Lung (tissue), 12 donors: Measurements from ENCODE around the gene IFITM10. TPM values are rescaled to one million over a fixed set of nuclear protein-coding genes. Genes with fewer than 3 reads are reported as not detected.

Experiments used
- ATAC-seq: fragments of 200-7000 bp; cut with Tn5 transposase; one replicate; pipeline ENCODE4 v1.9.1; 2020; ENCODE audit warnings: moderate number of reproducible peaks; ENCODE audit not compliant: insufficient read depth, low FRiP score
- DNase-seq, 3 donors: peaks; one replicate each; pipeline ENCODE4 v3.0.0-alpha.2; 2013 to 2017
- H3K27ac ChIP-seq, 2 donors: one replicate each; pipeline ENCODE4 v1.5.1; 2013; ENCODE audit warnings: mild to moderate bottlenecking in 2 of 2, moderate library complexity in 2 of 2, control low read depth in 1 of 2, inconsistent platforms in 1 of 2, low read depth in 1 of 2, low read length in 1 of 2
- H3K27me3 ChIP-seq, 3 donors: one replicate each; pipeline ENCODE4 v1.5.1; 2013; ENCODE audit warnings: low read length in 2 of 3; ENCODE audit not compliant: control insufficient read depth in 3 of 3, insufficient read depth in 3 of 3
- H3K36me3 ChIP-seq, 4 donors: one replicate each; pipeline ENCODE4 v1.5.1; 2013; ENCODE audit warnings: low read length in 4 of 4, mild to moderate bottlenecking in 1 of 4, moderate library complexity in 1 of 4; ENCODE audit not compliant: control insufficient read depth in 4 of 4, insufficient read depth in 4 of 4
- H3K4me1 ChIP-seq, 5 donors: one replicate each; pipeline ENCODE4 v1.5.1; 2013; ENCODE audit warnings: low read length in 5 of 5, mild to moderate bottlenecking in 2 of 5, moderate library complexity in 1 of 5; ENCODE audit not compliant: control insufficient read depth in 5 of 5, insufficient read depth in 5 of 5
- H3K4me3 ChIP-seq: one replicate; pipeline ENCODE4 v1.5.1; 2013; ENCODE audit warnings: mild to moderate bottlenecking, control low read depth, moderate library complexity
- H3K9ac ChIP-seq, 2 donors: one replicate each; pipeline ENCODE4 v1.5.1; 2013; ENCODE audit warnings: low read length in 2 of 2, control low read depth in 1 of 2; ENCODE audit not compliant: insufficient read depth in 1 of 2
- H3K9me3 ChIP-seq, 4 donors: one replicate each; pipeline ENCODE4 v1.5.1; 2013; ENCODE audit warnings: low read length in 3 of 4, mild to moderate bottlenecking in 1 of 4, moderate library complexity in 1 of 4; ENCODE audit not compliant: control insufficient read depth in 4 of 4, insufficient read depth in 3 of 4
- WGBS, 2 donors: extraction: QIAGEN DNeasy Blood & Tissue Kit; methylation state at CpG; one replicate each; pipeline ENCODE4 v1.1.7; 2013; 5-methylcytosine and 5-hydroxymethylcytosine counted together
- polyA plus RNA-seq, 2 donors: library from polyadenylated mRNA; stranded (reverse); fragments of 200-250 nt; gene quantifications; one replicate each; pipeline ENCODE4 v1.2.1, GENCODE V29; 2013
- total RNA-seq, 2 donors: library from RNA; depleted of rRNA in 1 of 2; stranded (reverse); fragments of >200 nt in 1 of 2; gene quantifications; one replicate each; pipeline ENCODE4 v1.2.1, GENCODE V29; 2014 to 2021
- TF ChIP-seq, protein P1 (sequence below): IDR thresholded peaks from 2 replicates; pipeline ENCODE4 v1.5.1; 2012; ENCODE audit warnings: mild to moderate bottlenecking; ENCODE audit errors: control extremely low read depth, extremely low read depth
- donor health status: control.
- donor health status: control.
- donor health status: Bipolar disorder and iron deficiency.
- donor health status: healthy.
- donor health status: DM: yes; HTN: yes; CAD: no.

Gene IFITM10
- total and polyA plus RNA-seq, 4 donors, result 0.40 to 18.8 (median 2.7) TPM

DNA sequence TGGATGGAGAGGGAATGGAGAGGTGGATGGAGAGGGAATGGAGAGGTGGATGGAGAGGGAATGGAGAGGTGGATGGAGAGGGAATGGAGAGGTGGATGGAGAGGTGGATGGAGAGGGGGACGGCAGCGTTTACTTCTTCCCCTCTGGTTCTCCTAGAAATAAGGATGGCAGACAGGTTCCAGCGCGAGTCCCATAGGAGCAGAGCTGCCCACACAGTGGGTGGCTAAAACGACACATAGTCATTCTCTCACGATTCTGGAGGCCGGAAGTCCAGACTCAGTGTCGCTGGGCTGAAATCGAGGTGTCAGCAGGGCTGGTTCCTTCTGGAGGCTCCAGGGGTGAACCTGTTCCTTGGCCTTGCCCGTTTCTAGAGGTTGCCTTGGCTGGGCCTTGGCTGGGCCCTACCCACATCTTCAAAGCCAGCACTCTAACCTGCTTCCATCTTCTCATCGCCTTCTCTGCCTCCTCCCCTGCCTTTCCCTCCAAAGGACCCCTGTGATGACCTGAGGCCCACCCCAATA is 26.0 kb upstream of the IFITM10 start:
- H3K9me3 ChIP-seq, result peaks cover 0 to 4% (median 2%) of the 10 kb centered on the region in 4 donors
- WGBS, 2 donors, result 89 to 94% methylated on average over 11 of the region's 11 CpGs
- DNase-seq (peak in 1 of 3 donors; percentile 10), ATAC-seq (no peak)
- H3K4me3 ChIP-seq, result no peak overlapping the region
- peaks cover 0 to 3% (median 0%) of the 10 kb centered on the region in 3 donors for H3K27me3 ChIP-seq
- H3K9ac ChIP-seq, result no peak overlapping the region
- TF ChIP-seq, protein P1, sequence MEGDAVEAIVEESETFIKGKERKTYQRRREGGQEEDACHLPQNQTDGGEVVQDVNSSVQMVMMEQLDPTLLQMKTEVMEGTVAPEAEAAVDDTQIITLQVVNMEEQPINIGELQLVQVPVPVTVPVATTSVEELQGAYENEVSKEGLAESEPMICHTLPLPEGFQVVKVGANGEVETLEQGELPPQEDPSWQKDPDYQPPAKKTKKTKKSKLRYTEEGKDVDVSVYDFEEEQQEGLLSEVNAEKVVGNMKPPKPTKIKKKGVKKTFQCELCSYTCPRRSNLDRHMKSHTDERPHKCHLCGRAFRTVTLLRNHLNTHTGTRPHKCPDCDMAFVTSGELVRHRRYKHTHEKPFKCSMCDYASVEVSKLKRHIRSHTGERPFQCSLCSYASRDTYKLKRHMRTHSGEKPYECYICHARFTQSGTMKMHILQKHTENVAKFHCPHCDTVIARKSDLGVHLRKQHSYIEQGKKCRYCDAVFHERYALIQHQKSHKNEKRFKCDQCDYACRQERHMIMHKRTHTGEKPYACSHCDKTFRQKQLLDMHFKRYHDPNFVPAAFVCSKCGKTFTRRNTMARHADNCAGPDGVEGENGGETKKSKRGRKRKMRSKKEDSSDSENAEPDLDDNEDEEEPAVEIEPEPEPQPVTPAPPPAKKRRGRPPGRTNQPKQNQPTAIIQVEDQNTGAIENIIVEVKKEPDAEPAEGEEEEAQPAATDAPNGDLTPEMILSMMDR, result no peak
- H3K36me3 ChIP-seq, result no peaks in the 10 kb centered on the region
- H3K27ac ChIP-seq, result no peak overlapping the region
- peaks cover 0 to 2% (median 0%) of the 10 kb centered on the region in 5 donors for H3K4me1 ChIP-seq

DNA sequence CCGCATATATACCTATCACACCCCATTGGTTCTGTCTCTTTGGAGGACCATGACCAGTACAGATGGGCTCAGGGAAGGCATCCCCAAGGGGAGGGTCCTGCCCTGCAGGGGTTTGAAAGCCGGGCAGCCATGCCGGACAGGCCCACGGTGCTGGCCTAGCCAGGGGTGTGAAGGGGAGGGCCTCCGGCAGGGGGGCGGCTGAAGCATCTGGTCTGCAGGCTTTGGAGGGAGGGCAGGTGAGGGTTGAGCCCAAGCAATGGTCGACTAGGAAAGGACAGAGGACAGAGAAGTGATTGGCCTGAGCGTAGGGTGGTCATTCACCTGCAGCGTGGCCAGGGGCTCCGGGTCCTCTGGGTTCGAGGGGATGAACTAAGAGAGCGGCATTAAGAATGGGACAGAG is 24.5 kb upstream of the IFITM10 start:
- 86 to 87% methylated on average over 12 of the region's 12 CpGs for WGBS, 2 donors
- TF ChIP-seq, protein P1, result no peak
- Histone ChIP-seq H3K36me3 (no peaks in the 10 kb centered on the region), H3K4me1 (peaks cover 0 to 2% (median 0%) of the 10 kb centered on the region in 5 donors), H3K27me3 (peaks cover 0 to 5% (median 0%) of the 10 kb centered on the region in 3 donors), H3K9me3 (peaks cover 0 to 4% (median 2%) of the 10 kb centered on the region in 4 donors), H3K27ac (no peak overlapping the region), H3K4me3 (no peak overlapping the region), H3K9ac (no peak overlapping the region)
- DNase-seq, result no peak
- no peak for ATAC-seq

DNA sequence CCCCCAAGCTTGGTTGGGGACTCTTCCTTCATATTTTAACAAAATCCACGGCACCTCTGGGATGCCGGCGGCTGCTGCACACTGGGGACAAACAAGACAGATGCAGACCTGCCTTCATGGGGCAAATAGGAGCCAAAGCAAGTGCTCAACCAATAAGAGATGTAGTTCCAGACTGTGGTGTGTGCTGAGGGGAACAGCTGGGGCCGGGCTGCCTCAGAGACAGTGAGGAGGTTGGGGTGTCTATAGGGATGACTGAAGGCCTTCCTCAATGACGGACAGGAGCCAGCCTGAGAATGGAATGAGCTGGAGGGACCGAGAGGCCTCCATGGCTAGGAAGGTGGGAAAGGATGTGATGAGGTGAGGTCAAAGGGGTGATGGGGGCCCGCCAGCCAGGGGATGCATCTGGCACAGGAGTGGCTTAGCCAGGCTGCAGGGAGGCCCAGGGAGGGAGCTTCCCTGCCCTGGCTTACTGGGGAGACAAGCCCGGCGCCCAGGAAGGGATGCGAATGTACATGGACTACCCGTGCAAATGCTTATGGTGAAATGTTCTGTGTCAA is 23.7 kb upstream of the IFITM10 start:
- Histone ChIP-seq H3K9ac (no peak overlapping the region), H3K27me3 (peaks cover 0 to 5% (median 0%) of the 10 kb centered on the region in 3 donors), H3K36me3 (no peaks in the 10 kb centered on the region), H3K4me1 (peaks cover 0 to 2% (median 0%) of the 10 kb centered on the region in 5 donors), H3K4me3 (no peak overlapping the region), H3K9me3 (peaks cover 0 to 4% (median 1%) of the 10 kb centered on the region in 4 donors), H3K27ac (no peak overlapping the region)
- DNase-seq (no peak), ATAC-seq (no peak)
- TF ChIP-seq, protein P1, result no peak
- 90 to 94% methylated on average over 11 of the region's 11 CpGs for WGBS, 2 donors
